Kidney (tissue), 14 donors: Measurements from ENCODE around the gene CD79A. TPM values are rescaled to one million over a fixed set of nuclear protein-coding genes. Genes with fewer than 3 reads are reported as not detected.

ENCODE experiments used
- DNase-seq, 5 donors: peaks; one replicate each; pipeline ENCODE4 v3.0.0-alpha.2; 2013 to 2020
- FAIRE-seq: peaks from 2 replicates; lab custom pipeline; 2012; peaks lifted over from hg19 to GRCh38; lab: Jason Lieb, UNC
- H3K27ac ChIP-seq, 2 donors: one replicate each; pipeline ENCODE4 v1.7.0; 2013; ENCODE audit warnings: low read depth in 2 of 2, low read length in 2 of 2, inconsistent platforms in 1 of 2
- H3K27me3 ChIP-seq: one replicate; pipeline ENCODE4 v1.7.1; 2013; ENCODE audit warnings: low read length, inconsistent platforms; ENCODE audit not compliant: control insufficient read depth, insufficient read depth
- H3K36me3 ChIP-seq, 3 donors: one replicate each; pipeline versions ENCODE4 v1.7.0 to v1.7.1; 2013; ENCODE audit warnings: low read length in 3 of 3, control low read depth in 1 of 3, inconsistent platforms in 1 of 3; ENCODE audit not compliant: insufficient read depth in 3 of 3, control insufficient read depth in 2 of 3
- H3K4me1 ChIP-seq, 3 donors: one replicate each; pipeline versions ENCODE4 v1.7.0 to v1.7.1; 2013; ENCODE audit warnings: low read length in 3 of 3, inconsistent platforms in 1 of 3, low read depth in 1 of 3; ENCODE audit not compliant: control insufficient read depth in 2 of 3, insufficient read depth in 2 of 3
- H3K4me3 ChIP-seq, 3 donors: one replicate each; pipeline versions ENCODE4 v1.7.0 to v1.8.1; 2013; ENCODE audit warnings: low read length in 3 of 3, control low read depth in 1 of 3, inconsistent platforms in 1 of 3
- H3K9ac ChIP-seq, 3 donors: one replicate each; pipeline versions ENCODE4 v1.7.0 to v1.7.1; 2013; ENCODE audit warnings: low read length in 3 of 3, control low read depth in 1 of 3, inconsistent platforms in 1 of 3
- H3K9me3 ChIP-seq, 3 donors: one replicate each; pipeline versions ENCODE4 v1.7.0 to v1.7.1; 2013; ENCODE audit warnings: low read length in 3 of 3, control low read depth in 1 of 3, inconsistent platforms in 1 of 3; ENCODE audit not compliant: control insufficient read depth in 2 of 3, insufficient read depth in 1 of 3
- CTCF ChIP-seq: IDR thresholded peaks from 3 replicates; pipeline ENCODE4 v1.5.1; 2012; ENCODE audit warnings: mild to moderate bottlenecking, moderate library complexity, borderline replicate concordance; ENCODE audit not compliant: insufficient read depth; ENCODE audit errors: extremely low read depth
- intact Hi-C: fragments of 100-400 bp; cut with DNase I; formaldehyde crosslinking; loops from one replicate; pipeline ENCODE4 v1.11.1; 2022
- polyA plus RNA-seq: library from polyadenylated mRNA; stranded (reverse); fragments of 350-450 nt; fragmentation: Illumina TruSeq; extraction: RNeasy Lipid Tissue Mini Kit (QIAGEN cat#74804); gene quantifications from one replicate; pipeline ENCODE4 v1.2.3, GENCODE V29; 2014; ENCODE audit warnings: low read depth, low replicate concordance; ENCODE audit not compliant: insufficient read depth
- total RNA-seq: library from RNA; stranded (reverse); fragmentation: NEBNext Ultra II Directional; extraction: Animal tissue kit (Norgen Biotek cat#: 25700); gene quantifications from one replicate; pipeline ENCODE4 v1.2.1, GENCODE V29; 2021
- donor health status: control.
- donor health status: control.
- donor health status: control.
- donor health status: control.
- donor health status: control.
- donor health status: DM: yes; HTN: yes; CAD: no.
- donor health status: Normal renal cell carcinoma (clear cell type).

CD79A gene
- total and polyA plus RNA-seq, 2 donors from 2014 or later: 0.32 to 11.0 TPM

- Histone ChIP-seq H3K9me3 (no peaks in the 10 kb centered on the region), H3K4me3 (no peak overlapping the region), H3K27ac (no peak overlapping the region), H3K27me3 (no peaks in the 10 kb centered on the region), H3K4me1 (peaks cover 0 to 7% (median 0%) of the 10 kb centered on the region in 3 donors), H3K9ac (no peak overlapping the region), H3K36me3 (no peaks in the 10 kb centered on the region)
- DNase-seq (no peak), FAIRE-seq (no peak)
- TF ChIP-seq CTCF: no peak
- intact Hi-C loops: no loop called here
These were observed 2.0 kb downstream of the CD79A start for GRCh38 chr19:41879080-41879479.

GRCh38 chr19:41879670-41880328 is 2.7 kb downstream of the CD79A start:
- TF ChIP-seq CTCF: no peak
- Histone ChIP-seq H3K4me3 (no peak overlapping the region), H3K27me3 (no peaks in the 10 kb centered on the region), H3K9me3 (no peaks in the 10 kb centered on the region), H3K27ac (no peak overlapping the region), H3K4me1 (peaks cover 0 to 10% (median 3%) of the 10 kb centered on the region in 3 donors), H3K9ac (no peak overlapping the region), H3K36me3 (no peaks in the 10 kb centered on the region)
- DNase-seq (no peak), FAIRE-seq (no peak)
- intact Hi-C loops: no loop called here

- Histone ChIP-seq H3K27ac (no peak overlapping the region), H3K4me1 (peaks cover 0 to 13% (median 6%) of the 10 kb centered on the region in 3 donors), H3K9ac (no peak overlapping the region), H3K9me3 (no peaks in the 10 kb centered on the region), H3K4me3 (no peak overlapping the region), H3K36me3 (no peaks in the 10 kb centered on the region), H3K27me3 (no peaks in the 10 kb centered on the region)
- no peak for TF ChIP-seq CTCF
- no peak for DNase-seq
- intact Hi-C loops: no loop called here
- no peak for FAIRE-seq
These were observed 3.2 kb downstream of the CD79A start for GRCh38 chr19:41880329-41880708.
